AG04450 (cell line): Measurements from ENCODE around the gene FMN2. TPM values are rescaled to one million over a fixed set of nuclear protein-coding genes. Genes with fewer than 3 reads are reported as not detected.

Source experiments
- CTCF ChIA-PET: fragments of 300-600, 350-600 bp; formaldehyde crosslinking; extraction: SDS; loops from one replicate; lab custom pipeline; 2022; ENCODE audit warnings: antibody characterized with exemption, inconsistent platforms; lab: Charles Lee
- POLR2A ChIA-PET: fragments of 350-600 bp; formaldehyde crosslinking; extraction: SDS; loops from one replicate; lab custom pipeline; 2021; ENCODE audit warnings: antibody characterized with exemption, inconsistent platforms; lab: Yijun Ruan, JAX
- DNase-seq: peaks from one replicate; pipeline ENCODE4 v3.0.0-alpha.2; 2011; ENCODE audit warnings: low read depth, low spot score
- H3K27ac ChIP-seq: one replicate; pipeline ENCODE4 v1.5.1; 2012; ENCODE audit warnings: low read depth, low read length, control low read depth
- H3K27me3 ChIP-seq: one replicate; pipeline ENCODE4 v1.6.0; 2012; ENCODE audit warnings: low read length; ENCODE audit not compliant: control insufficient read depth, insufficient read depth
- H3K4me3 ChIP-seq: 2 replicates; pipeline ENCODE4 v1.5.1; 2011; ENCODE audit warnings: mild to moderate bottlenecking, low read depth, low read length, control low read depth
- H3K9me3 ChIP-seq: 2 replicates; pipeline ENCODE4 v1.5.1; 2012; ENCODE audit warnings: low read length; ENCODE audit not compliant: control insufficient read depth, insufficient read depth
- polyA plus RNA-seq: library from polyadenylated mRNA; depleted of rRNA; stranded (reverse); fragments of >200 nt; gene quantifications from 2 replicates; pipeline ENCODE4 v1.2.3, GENCODE V29; 2011
- TF ChIP-seq, protein P1 (sequence below): IDR thresholded peaks from 2 replicates; pipeline ENCODE4 v1.5.1; 2011; ENCODE audit warnings: low read depth, low read length, control low read depth, inconsistent platforms

FMN2 gene
- polyA plus RNA-seq, 1 experiment = 6.9 TPM

DNA sequence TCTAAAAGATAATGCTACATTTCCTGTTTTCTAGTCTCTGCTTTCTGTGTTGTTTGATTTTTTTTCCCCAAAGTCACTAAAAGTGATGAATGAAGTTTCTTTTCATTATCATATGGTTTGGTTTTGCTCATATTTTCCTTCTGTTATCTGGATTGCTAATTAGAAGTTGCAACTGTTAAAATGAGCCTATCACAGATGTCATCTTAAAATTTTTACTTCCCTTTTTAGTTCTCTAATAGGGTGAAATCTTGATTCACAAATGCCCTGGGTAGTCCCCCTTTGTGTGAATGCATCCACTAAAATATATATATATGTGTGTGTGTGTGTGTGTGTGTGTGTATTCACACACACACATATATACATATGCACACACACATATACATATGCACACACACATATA is 376.2 kb downstream of the FMN2 start:
- ChIA-PET POLR2A (no interaction called here), CTCF (no interaction called here)
- Histone ChIP-seq H3K27me3 (no peaks in the 10 kb centered on the region), H3K4me3 (no peak overlapping the region), H3K9me3 (no peaks in the 10 kb centered on the region), H3K27ac (no peak overlapping the region)
- no peak for DNase-seq
- TF ChIP-seq, protein P1, sequence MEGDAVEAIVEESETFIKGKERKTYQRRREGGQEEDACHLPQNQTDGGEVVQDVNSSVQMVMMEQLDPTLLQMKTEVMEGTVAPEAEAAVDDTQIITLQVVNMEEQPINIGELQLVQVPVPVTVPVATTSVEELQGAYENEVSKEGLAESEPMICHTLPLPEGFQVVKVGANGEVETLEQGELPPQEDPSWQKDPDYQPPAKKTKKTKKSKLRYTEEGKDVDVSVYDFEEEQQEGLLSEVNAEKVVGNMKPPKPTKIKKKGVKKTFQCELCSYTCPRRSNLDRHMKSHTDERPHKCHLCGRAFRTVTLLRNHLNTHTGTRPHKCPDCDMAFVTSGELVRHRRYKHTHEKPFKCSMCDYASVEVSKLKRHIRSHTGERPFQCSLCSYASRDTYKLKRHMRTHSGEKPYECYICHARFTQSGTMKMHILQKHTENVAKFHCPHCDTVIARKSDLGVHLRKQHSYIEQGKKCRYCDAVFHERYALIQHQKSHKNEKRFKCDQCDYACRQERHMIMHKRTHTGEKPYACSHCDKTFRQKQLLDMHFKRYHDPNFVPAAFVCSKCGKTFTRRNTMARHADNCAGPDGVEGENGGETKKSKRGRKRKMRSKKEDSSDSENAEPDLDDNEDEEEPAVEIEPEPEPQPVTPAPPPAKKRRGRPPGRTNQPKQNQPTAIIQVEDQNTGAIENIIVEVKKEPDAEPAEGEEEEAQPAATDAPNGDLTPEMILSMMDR = no peak

DNA sequence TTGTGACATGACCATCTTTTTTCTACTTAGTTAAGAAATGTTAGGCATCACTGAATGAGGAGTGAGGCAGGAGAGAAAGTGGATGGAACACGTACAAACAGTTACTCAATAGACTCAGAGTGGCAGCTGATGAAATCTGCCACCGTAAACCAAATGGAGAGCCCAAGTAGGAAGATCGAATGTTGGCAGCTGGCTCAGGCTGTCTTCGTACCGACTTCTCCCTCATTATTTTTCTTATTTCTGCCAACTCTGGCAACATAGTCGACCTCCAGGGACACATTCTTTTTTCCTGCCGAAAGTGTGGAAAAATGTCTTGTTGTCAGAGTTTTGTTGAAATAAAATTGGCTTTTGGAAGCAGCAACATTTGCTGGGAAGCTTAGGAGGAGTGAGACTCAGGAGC is 377.0 kb downstream of the FMN2 start:
- H3K27me3 ChIP-seq = no peaks in the 10 kb centered on the region
- POLR2A ChIA-PET = no interaction called here
- CTCF ChIA-PET = interaction anchor here (2.5 kb wide), 1 partner anchor 13 kb away, joined by 9 read pairs; no protein-coding TSS in a partner anchor
- peak overlapping the region; percentile 42 for H3K27ac ChIP-seq
- no peak overlapping the region for H3K4me3 ChIP-seq
- DNase-seq = no peak
- TF ChIP-seq, protein P1 = no peak
- H3K9me3 ChIP-seq = no peaks in the 10 kb centered on the region

DNA sequence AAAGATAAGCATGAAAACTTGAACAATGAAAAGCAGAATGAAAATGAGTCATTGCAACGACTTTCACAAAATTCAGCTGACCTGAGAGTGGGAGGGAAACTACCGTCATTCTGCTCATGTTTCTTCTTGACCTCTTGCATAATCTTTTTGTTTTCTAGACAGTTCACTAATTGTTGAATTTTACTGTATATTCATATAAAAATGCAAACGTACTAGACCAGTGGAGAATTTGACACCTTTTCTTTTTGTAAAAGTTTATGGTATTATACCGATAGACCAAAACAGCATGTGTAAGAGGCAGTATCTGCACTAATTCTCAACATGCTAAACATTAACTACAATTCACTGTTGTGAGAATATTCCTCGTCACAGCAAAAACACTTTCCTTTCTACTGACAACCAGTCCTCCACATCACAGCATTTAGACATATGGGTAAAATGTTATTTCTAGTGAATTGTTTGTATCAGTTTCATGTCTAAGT is 382.5 kb downstream of the FMN2 start:
- no peaks in the 10 kb centered on the region for H3K27me3 ChIP-seq
- H3K27ac ChIP-seq = no peak overlapping the region
- no peak overlapping the region for H3K4me3 ChIP-seq
- no peaks in the 10 kb centered on the region for H3K9me3 ChIP-seq
- peak; percentile 37 for DNase-seq
- TF ChIP-seq, protein P1 = no peak
- ChIA-PET CTCF (no interaction called here), POLR2A (no interaction called here)

DNA sequence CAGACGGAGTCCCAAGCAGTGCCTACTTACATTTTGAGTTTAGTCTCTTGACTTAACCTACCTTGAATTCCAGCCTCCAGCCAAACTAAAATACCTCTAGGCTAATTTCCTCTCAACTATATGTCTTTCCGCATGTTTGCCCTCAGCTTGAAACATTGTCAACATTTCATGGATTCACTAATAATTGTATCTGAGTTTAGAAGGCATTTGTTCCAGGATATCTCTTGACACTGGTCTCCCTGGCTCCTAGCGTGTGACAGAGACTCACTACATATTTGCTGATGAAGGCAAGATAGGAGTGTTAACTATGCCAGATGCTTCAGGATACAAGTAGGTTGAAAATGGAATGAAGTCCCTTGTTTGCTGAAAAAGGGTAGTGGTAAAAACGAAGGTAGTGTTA is 384.1 kb downstream of the FMN2 start:
- Histone ChIP-seq H3K27me3 (no peaks in the 10 kb centered on the region), H3K9me3 (no peaks in the 10 kb centered on the region), H3K27ac (no peak overlapping the region), H3K4me3 (no peak overlapping the region)
- CTCF ChIA-PET = no interaction called here
- POLR2A ChIA-PET = no interaction called here
- no peak for DNase-seq
- TF ChIP-seq, protein P1 = no peak

DNA sequence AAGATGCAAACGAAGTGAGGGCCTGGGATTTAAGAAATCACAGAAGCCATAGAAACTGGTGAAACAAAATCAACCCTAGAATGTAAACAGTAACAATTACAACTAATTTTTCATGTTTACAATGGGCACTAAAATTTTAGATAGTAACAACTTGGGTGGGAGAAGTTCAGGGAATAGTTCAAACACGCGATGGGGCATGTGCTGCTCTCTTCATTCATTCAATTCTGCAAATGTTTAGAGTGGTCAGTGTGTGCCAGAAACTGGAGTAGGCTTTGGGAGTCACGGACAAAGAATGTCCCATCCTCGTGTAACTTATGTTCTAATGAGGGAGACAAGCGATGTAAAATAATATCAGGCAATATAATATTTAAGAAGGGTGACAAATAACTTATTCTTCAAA is 386.9 kb downstream of the FMN2 start:
- no peak for DNase-seq
- H3K27ac ChIP-seq = no peak overlapping the region
- no peaks in the 10 kb centered on the region for H3K27me3 ChIP-seq
- no peak overlapping the region for H3K4me3 ChIP-seq
- POLR2A ChIA-PET = interaction anchor here (0.6 kb wide), 1 partner anchor 195 kb away, joined by 6 read pairs; no protein-coding TSS in a partner anchor
- TF ChIP-seq, protein P1 = no peak
- CTCF ChIA-PET = interaction anchor here (0.6 to 1.0 kb wide), 3 partner anchors 130 to 253 kb away, joined by 3 read pairs; no protein-coding TSS in a partner anchor
- H3K9me3 ChIP-seq = no peaks in the 10 kb centered on the region
